ENCODE results near the gene RELN.

DNA sequence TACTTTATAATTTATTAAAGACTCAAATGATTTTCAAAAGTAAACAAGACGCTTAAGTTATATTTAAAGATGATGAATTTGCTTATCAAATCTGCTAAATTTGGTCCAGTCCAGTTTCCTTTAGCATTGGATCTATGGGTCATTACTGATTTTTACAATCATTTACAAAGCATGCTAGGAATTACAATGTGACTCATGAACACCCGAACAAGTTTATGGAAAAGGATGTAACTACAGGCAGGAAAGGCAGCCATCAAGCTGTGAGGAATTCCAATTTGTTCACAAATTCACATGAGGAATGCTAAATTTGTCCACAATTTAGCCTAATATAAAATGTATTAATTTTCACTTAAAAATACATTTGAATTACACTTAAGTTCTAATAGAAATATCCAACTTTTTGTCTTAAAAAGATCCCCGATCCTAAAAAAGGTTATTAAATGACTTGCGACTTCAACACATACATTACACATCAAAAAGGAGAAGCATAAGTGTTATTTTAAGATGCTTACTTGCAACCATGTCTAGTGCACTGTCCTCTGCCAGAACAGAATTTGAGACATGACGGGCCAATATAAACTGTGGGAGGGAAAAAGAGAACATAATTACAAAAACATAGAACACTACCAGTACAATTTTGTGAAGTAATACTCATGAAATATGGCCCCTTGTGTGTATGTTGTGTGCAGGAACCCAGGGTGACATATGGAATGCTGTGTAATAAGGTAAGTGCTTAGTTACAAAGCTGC, 349.3 kb downstream of the RELN start:
- TF ChIP-seq FOXA1 (IDR thresholded peaks at IDR 0.05) (no peak), FOXK2 (IDR thresholded peaks at IDR 0.05) (no peak), SP1 (IDR thresholded peaks at IDR 0.05) (no peak), ARNT (IDR thresholded peaks at IDR 0.05) (no peak), TARDBP (IDR thresholded peaks at IDR 0.05) (no peak), CTBP1 (IDR thresholded peaks at IDR 0.05; ENCODE audit: borderline replicate concordance) (no peak)

Data from HEK293T (cell line).